HepG2 (cell line): ENCODE data around the gene TRIM8. TPM values are rescaled to one million over a fixed set of nuclear protein-coding genes. Genes with fewer than 3 reads are reported as not detected.

Experiments used
- DNMT1 ChIP-seq: sonication (generic); formaldehyde crosslinking; IDR thresholded peaks from 2 replicates; pipeline ENCODE4 v1.5.1; 2020; ENCODE audit warnings: mild to moderate bottlenecking, missing genetic modification reagents
- DNMT3B ChIP-seq: conservative IDR thresholded peaks from 2 replicates; pipeline ENCODE4 v1.6.1; 2016; ENCODE audit warnings: missing biosample characterization, control low read depth
- ERF ChIP-seq: IDR thresholded peaks from 2 replicates; pipeline ENCODE4 v1.6.1; 2018; ENCODE audit warnings: missing biosample characterization, missing genetic modification reagents
- HINFP ChIP-seq: sonication (generic); formaldehyde crosslinking; IDR thresholded peaks from 2 replicates; pipeline ENCODE4 v1.4.0; 2020; ENCODE audit warnings: low read depth, mild to moderate bottlenecking, missing genetic modification reagents
- KLF9 ChIP-seq: IDR thresholded peaks from 2 replicates; pipeline ENCODE4 v1.6.1; 2016; ENCODE audit warnings: low read depth
- NR2F1 ChIP-seq, 2 experiments: fragments of 450-650 bp in 1 of 2; formaldehyde crosslinking in 1 of 2; IDR thresholded peaks; 2 replicates each; pipeline versions ENCODE4 v1.5.0 to v1.6.1; 2016 to 2020; ENCODE audit warnings: mild to moderate bottlenecking in 1 of 2, missing compliant biosample characterization in 1 of 2, missing genetic modification reagents in 1 of 2, moderate library complexity in 1 of 2
- PHF21A ChIP-seq: sonication (generic); formaldehyde crosslinking; IDR thresholded peaks from 2 replicates; pipeline ENCODE4 v1.5.0; 2020; ENCODE audit warnings: mild to moderate bottlenecking, missing genetic modification reagents
- RXRB ChIP-seq: IDR thresholded peaks from 2 replicates; pipeline ENCODE4 v1.6.1; 2016; ENCODE audit warnings: borderline replicate concordance, missing genetic modification reagents, missing compliant biosample characterization
- UBTF ChIP-seq: sonication (generic); formaldehyde crosslinking; IDR thresholded peaks from 2 replicates; pipeline ENCODE4 v1.4.0; 2020; ENCODE audit warnings: mild to moderate bottlenecking, missing genetic modification reagents
- ZBTB33 ChIP-seq: sonication (generic); formaldehyde crosslinking; IDR thresholded peaks from 2 replicates; pipeline ENCODE4 v1.4.0; 2020; ENCODE audit warnings: missing genetic modification reagents
- ZBTB39 ChIP-seq: sonication (generic); formaldehyde crosslinking; IDR thresholded peaks from 2 replicates; pipeline ENCODE4 v1.5.0; 2020; ENCODE audit warnings: missing genetic modification reagents
- ZFP91 ChIP-seq: sonication (generic); formaldehyde crosslinking; IDR thresholded peaks from 2 replicates; pipeline ENCODE4 v1.9.0; 2022; ENCODE audit warnings: missing genetic modification reagents, mild to moderate bottlenecking, borderline replicate concordance
- ZNF274 ChIP-seq: sonication (generic); formaldehyde crosslinking; IDR thresholded peaks from 2 replicates; pipeline ENCODE4 v1.5.1; 2020; ENCODE audit warnings: mild to moderate bottlenecking, missing genetic modification reagents
- ZNF484 ChIP-seq: sonication (generic); formaldehyde crosslinking; IDR thresholded peaks from 2 replicates; pipeline ENCODE4 v1.5.1; 2020; ENCODE audit warnings: mild to moderate bottlenecking, low read depth, missing genetic modification reagents, borderline replicate concordance
- ZNF652 ChIP-seq: IDR thresholded peaks from 2 replicates; pipeline ENCODE4 v1.6.1; 2016; ENCODE audit warnings: low read depth, borderline replicate concordance
- ZNF777 ChIP-seq: sonication (generic); formaldehyde crosslinking; IDR thresholded peaks from 2 replicates; pipeline ENCODE4 v1.4.0; 2020; ENCODE audit warnings: missing genetic modification reagents
- ZNF850 ChIP-seq: sonication (generic); formaldehyde crosslinking; conservative IDR thresholded peaks from 2 replicates; pipeline ENCODE4 v1.9.0; 2021; ENCODE audit warnings: mild to moderate bottlenecking, missing genetic modification reagents
- polyA plus RNA-seq, 8 experiments: library from polyadenylated mRNA; depleted of rRNA in 3 of 8; stranded (reverse) in 7 of 8; unstranded in 1 of 8; fragments of >200 nt; fragmentation: Illumina TruSeq in 4 of 8; extraction: Trizol in 4 of 8; gene quantifications; 2 replicates each; pipeline versions ENCODE4 v1.2.1 to v1.2.3, GENCODE V29; 2011 to 2016; ENCODE audit warnings: low read depth in 4 of 8, missing spikeins in 1 of 8, mixed read lengths in 1 of 8; ENCODE audit not compliant: insufficient read depth in 1 of 8
- total RNA-seq, 5 experiments: library from RNA; depleted of rRNA; stranded (reverse); fragments of >200 nt; fragmentation: Illumina TruSeq; extraction: Trizol; gene quantifications; 2 replicates each; pipeline ENCODE4 v1.2.3, GENCODE V29; 2016; ENCODE audit warnings: low read depth in 1 of 5

The TRIM8 gene
- total and polyA plus RNA-seq, 2 of the 13 experiments (the other 11 are each of a cell fraction or from before 2014, with no cell fraction given), result 38.9 to 66.5 TPM

GRCh38 chr10:102599565-102600327 lies 44.5 kb upstream of the TRIM8 start (continued):
- TF ChIP-seq DNMT3B (CRISPR knock-in tag) (no peak), ERF (CRISPR knock-in tag) (peak; percentile 41; the same call in 1 of the 2 replicates), DNMT1 (no peak), ZBTB33 (no peak), ZNF850 (CRISPR knock-in tag) (no peak), ZNF274 (no peak), NR2F1 (CRISPR knock-in tag; IDR thresholded peaks at IDR 0.05) (peak in 1 of 2 experiments; percentile 26; a peak in 1 of 4 replicates), PHF21A (peak; percentile 91), RXRB (peak; percentile 73), ZNF484 (no peak), ZNF652 (CRISPR knock-in tag) (no peak), HINFP (CRISPR knock-in tag) (no peak), ZFP91 (CRISPR knock-in tag) (peak; percentile 66), UBTF (CRISPR knock-in tag) (peak; percentile 93), ZBTB39 (0 out of 2 replicates have a peak, but pooled peaks have one; percentile 30), ZNF777 (CRISPR knock-in tag) (no peak), KLF9 (CRISPR knock-in tag) (no peak)
